ENCODE measurements around the gene AQP2. TPM values are rescaled to one million over a fixed set of nuclear protein-coding genes. Genes with fewer than 3 reads are reported as not detected.

Gene AQP2
- total RNA-seq, 4 donors from 2014 or later, result not detected

GRCh38 chr12:49948866-49949845, 1.4 kb upstream of the AQP2 start:
- Histone ChIP-seq H3K36me3 (no peaks in the 10 kb centered on the region), H3K9me3 (no peaks in the 10 kb centered on the region), H3K4me1 (no peaks in the 10 kb centered on the region), H3K27ac (no peak overlapping the region), H3K4me3 (no peak overlapping the region), H3K27me3 (no peaks in the 10 kb centered on the region)
- TF ChIP-seq POLR2A (IDR thresholded peaks at IDR 0.05) (no peak), CTCF (IDR thresholded peaks at IDR 0.05) (no peak)
- no peak for DNase-seq
- intact Hi-C loops (cut with DNase I; ENCODE audit: low total_unique reads), result no loop called here

DNA sequence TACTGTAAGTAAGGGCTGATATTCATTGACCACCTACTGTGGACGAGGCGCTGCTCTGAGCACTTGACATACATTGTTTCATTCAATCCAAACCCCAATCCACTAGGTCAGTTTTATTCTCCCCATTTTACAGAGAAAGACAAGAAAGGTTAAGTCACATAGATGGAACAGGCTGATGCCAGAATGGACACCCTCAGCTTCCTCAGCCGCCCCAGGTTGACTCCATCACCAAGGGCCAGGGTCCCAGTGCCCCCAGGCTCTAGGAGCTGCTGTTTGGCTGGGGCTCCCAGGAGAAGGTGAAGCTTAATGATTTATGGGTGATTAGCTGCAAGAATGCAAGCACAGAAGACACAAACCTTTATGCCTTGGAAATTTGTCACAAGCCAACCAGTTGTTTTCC, 671 bp upstream of the AQP2 start:
- no peak overlapping the region for H3K27ac ChIP-seq
- intact Hi-C loops (cut with DNase I; ENCODE audit: low total_unique reads), result no loop called here
- TF ChIP-seq POLR2A (IDR thresholded peaks at IDR 0.05) (no peak), CTCF (IDR thresholded peaks at IDR 0.05) (no peak)
- DNase-seq, result no peak
- H3K9me3 ChIP-seq, result no peaks in the 10 kb centered on the region
- H3K4me3 ChIP-seq, result no peak overlapping the region
- no peaks in the 10 kb centered on the region for H3K4me1 ChIP-seq
- no peaks in the 10 kb centered on the region for H3K36me3 ChIP-seq
- H3K27me3 ChIP-seq, result no peaks in the 10 kb centered on the region

- no peak for DNase-seq
- H3K4me1 ChIP-seq, result no peaks in the 10 kb centered on the region
- no peak overlapping the region for H3K4me3 ChIP-seq
- H3K36me3 ChIP-seq, result no peaks in the 10 kb centered on the region
- no peaks in the 10 kb centered on the region for H3K9me3 ChIP-seq
- no peak overlapping the region for H3K27ac ChIP-seq
- no peak for TF ChIP-seq POLR2A (IDR thresholded peaks at IDR 0.05)
- no peak for TF ChIP-seq CTCF (IDR thresholded peaks at IDR 0.05)
- peaks cover 0 to 3% of the 10 kb centered on the region in 2 donors for H3K27me3 ChIP-seq
- intact Hi-C loops (cut with DNase I; ENCODE audit: low total_unique reads), result no loop called here
Measured at GRCh38 chr12:49951411-49952240, 1.1 kb downstream of the AQP2 start.

- H3K9me3 ChIP-seq, result no peaks in the 10 kb centered on the region
- no peak for TF ChIP-seq POLR2A (IDR thresholded peaks at IDR 0.05)
- TF ChIP-seq CTCF (IDR thresholded peaks at IDR 0.05), result no peak
- no peak overlapping the region for H3K27ac ChIP-seq
- no peaks in the 10 kb centered on the region for H3K4me1 ChIP-seq
- DNase-seq, result no peak
- H3K4me3 ChIP-seq, result no peak overlapping the region
- peaks cover 0 to 3% of the 10 kb centered on the region in 2 donors for H3K27me3 ChIP-seq
- no peaks in the 10 kb centered on the region for H3K36me3 ChIP-seq
- intact Hi-C loops (cut with DNase I; ENCODE audit: low total_unique reads), result no loop called here
Measured at GRCh38 chr12:49952391-49953055, 2.0 kb downstream of the AQP2 start.

Data from uterus (tissue), 4 donors.